Measurements from ENCODE around the gene LHFPL6.

LHFPL6 gene

GRCh38 chr13:39538816-39539790, 63.9 kb downstream of the LHFPL6 start:
- no peak for TF ChIP-seq EP300 (IDR thresholded peaks at IDR 0.05; ENCODE audit: borderline replicate concordance)
- TF ChIP-seq YY1 (IDR thresholded peaks at IDR 0.05; ENCODE audit: low read depth) = no peak
- TF ChIP-seq NFIC (IDR thresholded peaks at IDR 0.05) = no peak
- no peak for TF ChIP-seq CREB1 (IDR thresholded peaks at IDR 0.05; ENCODE audit: low read depth)
- no peak for TF ChIP-seq ZBTB7A (IDR thresholded peaks at IDR 0.05; ENCODE audit: low read depth)
- TF ChIP-seq REST (IDR thresholded peaks at IDR 0.05; ENCODE audit: low read depth) = no peak

GRCh38 chr13:39536906-39537305, 66.1 kb downstream of the LHFPL6 start:
- TF ChIP-seq EP300 (IDR thresholded peaks at IDR 0.05; ENCODE audit: borderline replicate concordance) (no peak), REST (IDR thresholded peaks at IDR 0.05; ENCODE audit: low read depth) (no peak), USF1 (IDR thresholded peaks at IDR 0.05) (no peak), YY1 (IDR thresholded peaks at IDR 0.05; ENCODE audit: low read depth) (no peak), TCF12 (IDR thresholded peaks at IDR 0.05; ENCODE audit: low read depth) (no peak), NFIC (IDR thresholded peaks at IDR 0.05) (no peak), CEBPB (IDR thresholded peaks at IDR 0.05) (no peak), TEAD4 (IDR thresholded peaks at IDR 0.05) (no peak), RAD21 (IDR thresholded peaks at IDR 0.05; ENCODE audit: low read depth) (no peak), TAF1 (IDR thresholded peaks at IDR 0.05; ENCODE audit: low read depth) (no peak), CREB1 (IDR thresholded peaks at IDR 0.05; ENCODE audit: low read depth) (no peak), FOXM1 (IDR thresholded peaks at IDR 0.05; ENCODE audit: borderline replicate concordance, low read depth) (no peak), MAX (IDR thresholded peaks at IDR 0.05) (no peak), ZBTB7A (IDR thresholded peaks at IDR 0.05; ENCODE audit: low read depth) (no peak), EGR1 (IDR thresholded peaks at IDR 0.05) (no peak)

DNA sequence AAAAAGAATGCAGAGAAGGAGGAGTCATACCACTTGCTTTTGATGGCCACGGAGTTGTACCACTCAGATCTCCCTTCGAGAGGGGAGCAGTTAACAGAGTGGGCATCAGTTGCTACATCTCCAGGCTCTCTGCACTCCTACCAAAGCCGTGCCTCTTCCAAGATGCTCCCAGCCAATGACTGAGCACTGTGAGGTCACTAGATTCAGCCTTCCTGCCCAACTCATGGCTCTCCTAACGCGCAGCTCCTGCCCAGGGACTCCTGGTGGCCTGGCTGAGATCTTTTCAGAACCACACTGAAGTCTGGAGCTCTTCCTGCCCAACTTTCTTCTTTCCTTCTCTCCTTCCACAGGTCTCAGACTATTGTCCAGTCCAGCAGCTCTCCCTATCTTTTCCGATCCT, 66.7 kb downstream of the LHFPL6 start:
- no peak for TF ChIP-seq NFIC (IDR thresholded peaks at IDR 0.05)
- TF ChIP-seq CEBPB (IDR thresholded peaks at IDR 0.05) = no peak
- no peak for TF ChIP-seq CREB1 (IDR thresholded peaks at IDR 0.05; ENCODE audit: low read depth)
- no peak for TF ChIP-seq TAF1 (IDR thresholded peaks at IDR 0.05; ENCODE audit: low read depth)
- TF ChIP-seq USF1 (IDR thresholded peaks at IDR 0.05) = no peak
- TF ChIP-seq EGR1 (IDR thresholded peaks at IDR 0.05) = no peak
- TF ChIP-seq YY1 (IDR thresholded peaks at IDR 0.05; ENCODE audit: low read depth) = no peak
- no peak for TF ChIP-seq TEAD4 (IDR thresholded peaks at IDR 0.05)
- TF ChIP-seq TCF12 (IDR thresholded peaks at IDR 0.05; ENCODE audit: low read depth) = no peak
- TF ChIP-seq RAD21 (IDR thresholded peaks at IDR 0.05; ENCODE audit: low read depth) = no peak
- TF ChIP-seq MAX (IDR thresholded peaks at IDR 0.05) = no peak
- TF ChIP-seq REST (IDR thresholded peaks at IDR 0.05; ENCODE audit: low read depth) = no peak

GRCh38 chr13:39533651-39534150, 69.3 kb downstream of the LHFPL6 start:
- TF ChIP-seq TEAD4 (IDR thresholded peaks at IDR 0.05) = no peak
- no peak for TF ChIP-seq ZBTB7A (IDR thresholded peaks at IDR 0.05; ENCODE audit: low read depth)
- no peak for TF ChIP-seq TCF12 (IDR thresholded peaks at IDR 0.05; ENCODE audit: low read depth)
- no peak for TF ChIP-seq TAF1 (IDR thresholded peaks at IDR 0.05; ENCODE audit: low read depth)
- TF ChIP-seq REST (IDR thresholded peaks at IDR 0.05; ENCODE audit: low read depth) = no peak
